PC-3 (cell line): ENCODE results near the gene RAMP1. TPM values are rescaled to one million over a fixed set of nuclear protein-coding genes. Genes with fewer than 3 reads are reported as not detected.

Source experiments
- ATAC-seq: fragments of 200-7000 bp; cut with Tn5 transposase; 2 replicates; pipeline ENCODE4 v1.9.1; 2020; ENCODE audit warnings: mild to moderate bottlenecking, moderate library complexity
- BruUV-seq: library from RNA; stranded (reverse); fragments of 400-500 nt; replicated peaks from 2 replicates; lab custom pipeline; 2021; lab: Mats Ljungman, UMichigan
- CTCF ChIA-PET: fragments of 300-600 bp; sonication (Branson Sonifier 250); formaldehyde crosslinking; loops from one replicate; lab custom pipeline; 2022; ENCODE audit warnings: antibody characterized with exemption; lab: Charles Lee
- POLR2A ChIA-PET: fragments of 300-600 bp; sonication (Branson Sonifier 250); formaldehyde crosslinking; loops from one replicate; lab custom pipeline; 2022; ENCODE audit warnings: antibody characterized with exemption; ENCODE audit not compliant: unreplicated experiment; lab: Charles Lee
- DNase-seq: peaks from one replicate; pipeline ENCODE4 v3.0.0-alpha.2; 2015
- H2AFZ ChIP-seq: fragments of 300-600 bp; sonication (generic); 2 replicates; pipeline ENCODE4 v1.6.0; 2016; ENCODE audit warnings: antibody characterized with exemption, low read length
- H3F3A ChIP-seq: fragments of 300-600 bp; sonication (generic); one replicate; pipeline ENCODE4 v1.6.0; 2017; ENCODE audit warnings: antibody characterized with exemption, low read length, control low read depth, mild to moderate bottlenecking; ENCODE audit not compliant: unreplicated experiment
- H3K27ac ChIP-seq: fragments of 300-600 bp; sonication (generic); 2 replicates; pipeline ENCODE4 v1.5.1; 2016; ENCODE audit warnings: mild to moderate bottlenecking, low read length
- H3K27me3 ChIP-seq: fragments of 300-600 bp; sonication (generic); 2 replicates; pipeline ENCODE4 v1.6.1; 2016; ENCODE audit warnings: low read length, mixed read lengths
- H3K36me3 ChIP-seq: fragments of 300-600 bp; sonication (generic); 2 replicates; pipeline ENCODE4 v1.6.1; 2016; ENCODE audit warnings: low read depth, mixed run types, low read length, mixed read lengths
- H3K4me1 ChIP-seq: fragments of 300-600 bp; sonication (generic); 2 replicates; pipeline ENCODE4 v1.5.1; 2016; ENCODE audit warnings: low read length; ENCODE audit not compliant: insufficient read depth
- H3K4me2 ChIP-seq: fragments of 300-600 bp; sonication (generic); 2 replicates; pipeline ENCODE4 v1.6.0; 2016; ENCODE audit warnings: low read length
- H3K4me3 ChIP-seq: fragments of 300-600 bp; sonication (generic); 2 replicates; pipeline ENCODE4 v1.5.1; 2016; ENCODE audit warnings: mild to moderate bottlenecking, low read length, mixed read lengths
- H3K79me2 ChIP-seq: fragments of 300-600 bp; sonication (generic); 2 replicates; pipeline ENCODE4 v1.6.1; 2017; ENCODE audit warnings: low read length, mixed read lengths
- H3K9ac ChIP-seq: fragments of 300-600 bp; sonication (generic); 2 replicates; pipeline ENCODE4 v1.6.0; 2016; ENCODE audit warnings: mild to moderate bottlenecking, low read length
- H3K9me2 ChIP-seq: fragments of 300-600 bp; sonication (generic); replicated peaks from 2 replicates; pipeline ENCODE4 v1.6.1; 2016; ENCODE audit warnings: mixed run types, low read length, mixed read lengths
- H3K9me3 ChIP-seq: fragments of 300-600 bp; sonication (generic); 2 replicates; pipeline ENCODE4 v1.6.1; 2016; ENCODE audit warnings: low read length, mixed read lengths
- H4K20me1 ChIP-seq: fragments of 300-600 bp; sonication (generic); 2 replicates; pipeline ENCODE4 v1.6.1; 2016; ENCODE audit warnings: low read length, mixed read lengths
- CTCF ChIP-seq: fragments of 300-600 bp; sonication (generic); conservative IDR thresholded peaks from 2 replicates; pipeline ENCODE4 v1.5.1; 2017; ENCODE audit warnings: antibody characterized with exemption, low read depth, mild to moderate bottlenecking, low read length
- EZH2 ChIP-seq: fragments of 300-600 bp; sonication (generic); IDR thresholded peaks from one replicate; pipeline ENCODE4 v1.6.1; 2017; ENCODE audit warnings: antibody characterized with exemption, mild to moderate bottlenecking, low read length; ENCODE audit not compliant: unreplicated experiment
- EZH2phosphoT487 ChIP-seq: fragments of 300-600 bp; sonication (generic); IDR thresholded peaks from 2 replicates; pipeline ENCODE4 v1.6.1; 2018; ENCODE audit warnings: mild to moderate bottlenecking, antibody characterized with exemption, low read length, borderline replicate concordance
- intact Hi-C: fragments of 100-400 bp; cut with micrococcal nuclease; formaldehyde crosslinking; loops from 2 replicates; pipeline ENCODE4 v1.9.0; 2023
- total RNA-seq: library from RNA; depleted of rRNA; stranded (reverse); fragments of >200 nt; gene quantifications from 2 replicates; pipeline ENCODE4 v1.2.3, GENCODE V29; 2014

The RAMP1 gene
- total RNA-seq, 1 experiment from 2014 or later = 210 TPM

- TF ChIP-seq EZH2 (no peak), CTCF (no peak), EZH2phosphoT487 (no peak)
- H3K9me2 ChIP-seq = no peaks in the 10 kb centered on the region
- DNase-seq = peak; percentile 36
- peaks cover 68% of the 10 kb centered on the region for H3K4me1 ChIP-seq
- ChIA-PET POLR2A (no interaction called here), CTCF (no interaction called here)
- no peaks in the 10 kb centered on the region for H4K20me1 ChIP-seq
- no TSS peak for BruUV-seq
- intact Hi-C loops = loop anchor here (2.0 to 5.0 kb wide), 2 partner anchors 105 to 200 kb away; partner anchors contain the start of genes SCLY and UBE2F
- peak overlapping the region; percentile 92 for H3K4me2 ChIP-seq
- no peaks in the 10 kb centered on the region for H3K36me3 ChIP-seq
- peak overlapping the region; percentile 76 for H3K4me3 ChIP-seq
- H3K9me3 ChIP-seq = no peaks in the 10 kb centered on the region
- no peaks in the 10 kb centered on the region for H3F3A ChIP-seq
- H3K27ac ChIP-seq = peak overlapping the region; percentile 90
- no peaks in the 10 kb centered on the region for H3K27me3 ChIP-seq
- H2AFZ ChIP-seq = no peak overlapping the region
- H3K9ac ChIP-seq = peak overlapping the region; percentile 74
- peaks cover 66% of the 10 kb centered on the region for H3K79me2 ChIP-seq
- no peak for ATAC-seq
Observed at GRCh38 chr2:237861875-237862527, 2.6 kb downstream of the RAMP1 start.

GRCh38 chr2:237862528-237862895 lies 3.1 kb downstream of the RAMP1 start:
- intact Hi-C loops = loop anchor here (5.0 kb wide), 1 partner anchor 200 kb away; the partner anchor contains the start of gene SCLY
- Histone ChIP-seq H3K9me3 (no peaks in the 10 kb centered on the region), H3K9ac (peak overlapping the region; percentile 74; the same call in 1 of the 2 replicates), H3K4me2 (peak overlapping the region; percentile 92), H4K20me1 (no peaks in the 10 kb centered on the region), H3K27ac (peak overlapping the region; percentile 90), H3K79me2 (peaks cover 71% of the 10 kb centered on the region), H3K9me2 (no peaks in the 10 kb centered on the region), H3F3A (no peaks in the 10 kb centered on the region), H2AFZ (no peak overlapping the region), H3K27me3 (no peaks in the 10 kb centered on the region), H3K4me1 (peaks cover 73% of the 10 kb centered on the region), H3K4me3 (peak overlapping the region; percentile 76; the same call in 1 of the 2 replicates), H3K36me3 (no peaks in the 10 kb centered on the region)
- TF ChIP-seq CTCF (no peak), EZH2phosphoT487 (no peak), EZH2 (no peak)
- BruUV-seq = no TSS peak
- ChIA-PET CTCF (no interaction called here), POLR2A (no interaction called here)
- DNase-seq = no peak
- ATAC-seq = no peak

GRCh38 chr2:237863102-237863511 lies 3.7 kb downstream of the RAMP1 start:
- Histone ChIP-seq H3K9me3 (no peaks in the 10 kb centered on the region), H3K79me2 (peaks cover 77% of the 10 kb centered on the region), H3K9me2 (no peaks in the 10 kb centered on the region), H2AFZ (no peak overlapping the region), H3K27me3 (no peaks in the 10 kb centered on the region), H4K20me1 (no peaks in the 10 kb centered on the region), H3K27ac (no peak overlapping the region), H3K9ac (no peak overlapping the region), H3K4me3 (no peak overlapping the region), H3K4me1 (peaks cover 79% of the 10 kb centered on the region), H3K4me2 (no peak overlapping the region), H3F3A (no peaks in the 10 kb centered on the region), H3K36me3 (no peaks in the 10 kb centered on the region)
- BruUV-seq = no TSS peak
- ChIA-PET POLR2A (no interaction called here), CTCF (no interaction called here)
- TF ChIP-seq CTCF (no peak), EZH2phosphoT487 (no peak), EZH2 (no peak)
- intact Hi-C loops = loop anchor here (5.0 kb wide), 1 partner anchor 199 kb away; the partner anchor contains the start of gene SCLY
- ATAC-seq (no peak), DNase-seq (no peak)
